Urinary bladder (tissue), 4 donors: ENCODE results near the gene HAO2. TPM values are rescaled to one million over a fixed set of nuclear protein-coding genes. Genes with fewer than 3 reads are reported as not detected.

Source experiments
- DNase-seq: peaks from one replicate; pipeline ENCODE4 v3.0.0-alpha.2; 2015; ENCODE audit errors: extremely low spot score
- H3K27ac ChIP-seq: one replicate; pipeline ENCODE4 v1.5.1; 2013; ENCODE audit warnings: low read depth, mild to moderate bottlenecking, moderate library complexity
- H3K36me3 ChIP-seq: one replicate; pipeline ENCODE4 v1.6.1; 2013; ENCODE audit warnings: mild to moderate bottlenecking, moderate library complexity; ENCODE audit not compliant: insufficient read depth
- H3K4me1 ChIP-seq: one replicate; pipeline ENCODE4 v1.6.1; 2013; ENCODE audit warnings: mild to moderate bottlenecking, moderate library complexity; ENCODE audit not compliant: insufficient read depth
- H3K4me3 ChIP-seq: one replicate; pipeline ENCODE4 v1.5.1; 2013; ENCODE audit warnings: low read depth, low read length
- WGBS: extraction: QIAGEN DNeasy Blood & Tissue Kit; methylation state at CpG from one replicate; pipeline ENCODE4 v1.1.7; 2013; 5-methylcytosine and 5-hydroxymethylcytosine counted together
- polyA plus RNA-seq: library from polyadenylated mRNA; stranded (reverse); fragments of 200-250 nt; gene quantifications from one replicate; pipeline ENCODE4 v1.2.3, GENCODE V29; 2013
- total RNA-seq: library from RNA; depleted of rRNA; stranded (reverse); fragments of >200 nt; gene quantifications from one replicate; pipeline ENCODE4 v1.2.3, GENCODE V29; 2014
- donor health status: healthy with polysubstance abuse.
- donor health status: healthy.

Gene HAO2
- total and polyA plus RNA-seq, 2 donors = 0.09 to 0.16 TPM

GRCh38 chr1:119409731-119410130 lies 41.1 kb downstream of the HAO2 start:
- DNase-seq = no peak
- Histone ChIP-seq H3K27ac (no peak overlapping the region), H3K4me3 (no peak overlapping the region), H3K36me3 (no peaks in the 10 kb centered on the region), H3K4me1 (no peaks in the 10 kb centered on the region)

DNA sequence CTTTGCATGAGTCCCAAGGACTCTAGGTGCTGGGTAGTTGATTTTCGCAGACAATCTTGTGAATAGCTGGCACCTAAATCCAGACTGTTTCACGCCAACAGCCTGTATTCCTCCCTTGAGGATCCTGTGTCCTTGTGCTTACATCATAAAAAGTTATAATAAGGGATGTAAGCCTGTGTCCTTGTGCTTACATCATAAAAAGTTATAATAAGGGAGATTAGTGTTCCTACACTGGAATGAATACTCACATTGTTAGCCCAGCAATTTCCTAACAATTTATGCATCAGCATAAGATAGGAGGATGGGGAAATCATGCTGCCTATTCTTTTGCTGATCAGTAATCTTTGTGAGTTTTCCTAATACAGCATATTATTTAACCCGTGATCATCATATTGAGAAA lies 42.4 kb downstream of the HAO2 start:
- no peak for DNase-seq
- H3K27ac ChIP-seq = no peak overlapping the region
- 83% methylated on average over 3 of the region's 3 CpGs for WGBS
- no peaks in the 10 kb centered on the region for H3K4me1 ChIP-seq
- H3K4me3 ChIP-seq = no peak overlapping the region
- H3K36me3 ChIP-seq = no peaks in the 10 kb centered on the region

DNA sequence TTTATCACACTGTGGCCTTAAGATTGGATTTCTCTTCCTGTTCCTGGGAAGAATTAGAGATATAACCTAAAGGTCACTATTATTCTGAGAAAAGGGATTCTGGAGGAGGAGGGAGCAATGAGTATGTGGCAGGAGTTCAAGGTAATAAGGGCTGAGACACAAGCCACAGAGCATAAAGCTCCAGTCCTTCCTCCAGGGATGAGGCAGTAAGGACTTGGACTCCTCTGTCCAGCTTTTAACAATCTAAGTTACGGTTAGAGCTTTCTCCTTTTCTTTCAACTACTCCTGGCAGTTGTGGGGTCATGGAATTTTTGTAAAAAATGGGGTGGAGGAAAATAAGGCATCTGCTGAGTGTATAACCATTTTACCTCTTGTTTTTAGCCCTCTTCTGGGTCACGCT lies 46.4 kb downstream of the HAO2 start, which contains the start of gene HSD3B2:
HSD3B2 (plus strand) TSS at position 201 of the 400 bp plus-strand sequence. CDS start 270 bp downstream, outside the sequence.
- Histone ChIP-seq H3K4me3 (no peak within 1 kb of the TSS), H3K36me3 (no peaks in the 10 kb centered on the region), H3K4me1 (no peaks in the 10 kb centered on the region), H3K27ac (no peak within 1 kb of the TSS)
- no peak for DNase-seq
- WGBS = 73% methylated on average over 2 of the region's 2 CpGs

- no peak for DNase-seq
- 68% methylated on average over 3 of the region's 3 CpGs for WGBS
- Histone ChIP-seq H3K4me3 (no peak overlapping the region), H3K4me1 (no peaks in the 10 kb centered on the region), H3K27ac (no peak overlapping the region), H3K36me3 (no peaks in the 10 kb centered on the region)
Observed at GRCh38 chr1:119416006-119416640, 47.5 kb downstream of the HAO2 start.

DNA sequence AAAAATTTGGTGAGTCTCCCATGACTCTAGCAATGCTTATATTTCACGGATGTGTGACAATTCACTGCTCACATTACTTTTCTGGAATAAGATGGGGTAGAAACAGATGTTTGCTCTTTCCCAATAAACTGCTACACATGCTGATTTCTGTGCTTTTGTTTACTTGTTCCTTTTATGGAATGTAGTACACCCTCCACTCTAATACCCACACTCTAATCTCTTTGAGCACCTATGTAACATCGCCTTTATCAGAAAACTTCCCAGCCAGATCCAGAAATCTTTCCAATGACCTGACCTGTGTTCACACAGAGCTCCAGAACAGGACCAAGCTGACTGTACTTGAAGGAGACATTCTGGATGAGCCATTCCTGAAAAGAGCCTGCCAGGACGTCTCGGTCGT lies 50.5 kb downstream of the HAO2 start:
- no peak for DNase-seq
- H3K4me3 ChIP-seq = no peak overlapping the region
- H3K4me1 ChIP-seq = no peaks in the 10 kb centered on the region
- no peak overlapping the region for H3K27ac ChIP-seq
- H3K36me3 ChIP-seq = no peaks in the 10 kb centered on the region
- WGBS = 76% methylated on average over 5 of the region's 5 CpGs

GRCh38 chr1:119420638-119421037 lies 52.1 kb downstream of the HAO2 start:
- no peak overlapping the region for H3K4me3 ChIP-seq

DNA sequence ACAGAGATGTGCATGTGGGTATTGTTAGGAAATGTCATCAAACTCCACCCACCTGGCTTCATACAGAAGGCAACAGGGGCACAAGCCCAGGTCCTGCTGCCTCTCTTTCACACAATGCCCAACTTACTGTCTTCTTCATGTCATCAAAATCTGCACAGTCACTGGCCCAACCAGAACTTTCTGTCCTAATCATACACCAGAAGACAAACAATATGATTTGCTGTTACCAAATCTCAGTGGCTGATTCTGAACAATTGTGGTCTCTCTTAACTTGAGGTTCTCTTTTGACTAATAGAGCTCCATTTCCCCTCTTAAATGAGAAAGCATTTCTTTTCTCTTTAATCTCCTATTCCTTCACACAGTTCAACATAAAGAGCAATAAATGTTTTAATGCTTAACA lies 54.0 kb downstream of the HAO2 start:
- H3K27ac ChIP-seq = no peak overlapping the region
- H3K4me3 ChIP-seq = no peak overlapping the region
- H3K36me3 ChIP-seq = no peaks in the 10 kb centered on the region
- H3K4me1 ChIP-seq = no peaks in the 10 kb centered on the region
- no peak for DNase-seq

More at GRCh38 chr1:119420638-119421037, 52.1 kb downstream of the HAO2 start:
- no peak overlapping the region for H3K27ac ChIP-seq
- no peak for DNase-seq
- no peaks in the 10 kb centered on the region for H3K4me1 ChIP-seq
- no peaks in the 10 kb centered on the region for H3K36me3 ChIP-seq

DNA sequence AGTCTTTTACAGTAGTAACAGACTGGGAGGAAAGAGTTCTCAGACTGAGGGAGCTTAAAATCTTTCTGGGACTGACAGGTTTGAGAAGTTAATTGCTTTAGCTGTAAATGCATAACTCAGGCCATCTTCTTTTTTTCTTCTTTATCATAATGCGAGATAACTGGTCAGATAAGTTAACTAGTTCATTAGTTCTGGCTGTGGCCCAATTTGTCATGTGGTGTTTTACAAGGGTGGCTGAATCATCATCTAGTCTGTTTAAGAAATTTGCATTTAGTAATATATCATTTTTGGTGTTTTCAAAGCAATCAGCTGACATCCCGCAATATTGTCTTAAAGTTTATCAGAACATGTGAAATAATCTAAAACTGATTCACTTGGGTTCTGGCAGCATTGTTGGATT lies 60.4 kb downstream of the HAO2 start:
- 86% methylated on average over 2 of the region's 2 CpGs for WGBS
- no peak for DNase-seq
- H3K36me3 ChIP-seq = no peaks in the 10 kb centered on the region
- no peak overlapping the region for H3K4me3 ChIP-seq
- no peak overlapping the region for H3K27ac ChIP-seq
- H3K4me1 ChIP-seq = no peaks in the 10 kb centered on the region

DNA sequence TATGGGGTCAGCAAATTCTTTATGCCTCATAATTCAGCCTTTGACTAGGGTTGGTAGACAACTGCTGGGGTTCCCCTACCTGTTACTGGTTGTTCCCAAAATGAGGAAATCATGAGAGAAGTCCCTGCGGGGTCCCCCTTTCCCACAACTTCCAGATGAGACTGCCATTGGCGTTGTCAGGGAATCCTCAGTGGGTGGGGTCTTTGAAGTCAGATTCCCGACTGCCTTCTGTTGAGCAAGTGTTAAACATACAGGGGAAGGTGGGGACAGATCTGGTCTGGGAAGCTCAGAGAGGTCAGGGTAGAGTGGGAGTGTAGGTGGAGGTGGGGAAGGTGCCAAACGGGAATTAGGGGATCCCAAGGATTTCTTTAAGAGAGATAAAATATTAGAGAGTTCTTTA lies 61.1 kb downstream of the HAO2 start:
- no peak for DNase-seq
- Histone ChIP-seq H3K27ac (no peak overlapping the region), H3K4me3 (no peak overlapping the region), H3K4me1 (no peaks in the 10 kb centered on the region), H3K36me3 (no peaks in the 10 kb centered on the region)
- 62% methylated on average over 4 of the region's 4 CpGs for WGBS

- H3K4me3 ChIP-seq = no peak overlapping the region
- H3K4me1 ChIP-seq = no peaks in the 10 kb centered on the region
- 88% methylated on average over 2 of the region's 2 CpGs for WGBS
- no peak overlapping the region for H3K27ac ChIP-seq
- no peaks in the 10 kb centered on the region for H3K36me3 ChIP-seq
- no peak for DNase-seq
Observed at GRCh38 chr1:119430486-119430885, 61.9 kb downstream of the HAO2 start.

- DNase-seq = no peak
- no peaks in the 10 kb centered on the region for H3K36me3 ChIP-seq
- H3K4me3 ChIP-seq = no peak overlapping the region
- H3K27ac ChIP-seq = no peak overlapping the region
- no peaks in the 10 kb centered on the region for H3K4me1 ChIP-seq
- 76% methylated on average over 3 of the region's 3 CpGs for WGBS
Observed at GRCh38 chr1:119431836-119432235, 63.3 kb downstream of the HAO2 start.

DNA sequence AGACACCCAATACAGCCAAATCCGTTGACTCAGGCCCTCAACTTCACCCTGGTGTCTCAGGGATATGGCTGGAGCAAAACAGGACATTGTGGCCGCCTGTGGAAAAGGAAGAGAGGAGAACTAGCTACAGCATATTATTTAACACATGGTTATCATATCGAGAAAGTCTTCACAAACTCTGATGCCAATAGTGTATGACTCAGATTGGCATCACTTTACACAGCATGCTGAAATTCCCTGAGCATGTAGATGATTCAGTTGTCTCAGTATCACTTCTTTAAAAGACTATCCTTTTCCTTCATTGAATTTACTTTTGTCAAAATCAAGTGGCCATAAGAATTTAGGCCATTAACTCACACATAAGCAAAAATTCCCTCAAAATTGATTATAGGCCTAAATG lies 66.5 kb downstream of the HAO2 start:
- no peaks in the 10 kb centered on the region for H3K36me3 ChIP-seq
- H3K4me3 ChIP-seq = no peak overlapping the region
- WGBS = 77% methylated on average over 3 of the region's 3 CpGs
- no peak for DNase-seq
- no peaks in the 10 kb centered on the region for H3K4me1 ChIP-seq
- H3K27ac ChIP-seq = no peak overlapping the region

GRCh38 chr1:119438761-119439160 lies 70.2 kb downstream of the HAO2 start:
- WGBS = 62% methylated on average over 2 of the region's 2 CpGs
- Histone ChIP-seq H3K27ac (no peak overlapping the region), H3K4me3 (no peak overlapping the region), H3K36me3 (no peaks in the 10 kb centered on the region), H3K4me1 (no peaks in the 10 kb centered on the region)
- DNase-seq = no peak

- Histone ChIP-seq H3K27ac (no peak overlapping the region), H3K36me3 (no peaks in the 10 kb centered on the region), H3K4me3 (no peak overlapping the region), H3K4me1 (no peaks in the 10 kb centered on the region)
- WGBS = 53% methylated on average over 8 of the region's 8 CpGs
- no peak for DNase-seq
Observed at GRCh38 chr1:119440721-119441307, 72.2 kb downstream of the HAO2 start.

GRCh38 chr1:119442756-119443155 lies 74.2 kb downstream of the HAO2 start:
- 85% methylated on average over 6 of the region's 6 CpGs for whole genome bisulfite sequencing
- Histone ChIP-seq H3K4me3 (no peak overlapping the region), H3K36me3 (no peaks in the 10 kb centered on the region), H3K27ac (no peak overlapping the region), H3K4me1 (no peaks in the 10 kb centered on the region)
- DNase-seq = no peak
